Thymus (tissue), 2 donors: ENCODE measurements around the gene PTGFR. TPM values are rescaled to one million over a fixed set of nuclear protein-coding genes. Genes with fewer than 3 reads are reported as not detected.

Source experiments
- polyA plus RNA-seq: library from polyadenylated mRNA; stranded (reverse); fragments of 200-250 nt; gene quantifications from one replicate; pipeline ENCODE4 v1.2.3, GENCODE V29; 2013
- total RNA-seq: library from RNA; stranded (reverse); fragments of 120-200 nt; gene quantifications from one replicate; pipeline ENCODE4 v1.2.4, GENCODE V29; 2013
- donor health status: healthy.

Gene PTGFR
- total and polyA plus RNA-seq, 2 donors: 0.11 to 0.14 TPM

Other genes starting within 250 kb of the PTGFR start
- gene IFI44L, start 129.5 kb downstream of the PTGFR start, total RNA-seq: 49.1 TPM
- gene IFI44L, start 129.5 kb downstream of the PTGFR start, polyA plus RNA-seq: 30.9 TPM
- 61.5 TPM for gene IFI44, start 158.9 kb downstream of the PTGFR start, total RNA-seq
- gene IFI44, start 158.9 kb downstream of the PTGFR start, polyA plus RNA-seq: 124 TPM